ENCODE measurements around the gene DGCR2.
"Not testable (repeated sequence)": the region's sequence is repeated elsewhere in the genome, so short reads cannot be mapped to it uniquely, and the experiment has no call there.

The DGCR2 gene

GRCh38 chr22:18994701-18995326, 127.4 kb downstream of the DGCR2 start:
- DNase-seq: no peak

GRCh38 chr22:18994056-18994455, 128.2 kb downstream of the DGCR2 start:
- no peak for DNase-seq

GRCh38 chr22:18992543-18993198, 129.5 kb downstream of the DGCR2 start:
- no peak for DNase-seq

- DNase-seq: no peak
These were observed 130.3 kb downstream of the DGCR2 start for GRCh38 chr22:18991821-18992442.

- no peak for DNase-seq
These were observed 131.1 kb downstream of the DGCR2 start for GRCh38 chr22:18991138-18991432.

GRCh38 chr22:18990355-18991137, 131.7 kb downstream of the DGCR2 start:
- DNase-seq: no peak

- DNase-seq: no peak
These were observed 133.3 kb downstream of the DGCR2 start for GRCh38 chr22:18988958-18989357.

GRCh38 chr22:18987765-18988164, 134.4 kb downstream of the DGCR2 start:
- DNase-seq: no peak

- DNase-seq: not testable (repeated sequence)
These were observed 135.1 kb downstream of the DGCR2 start for GRCh38 chr22:18987114-18987513.

All from MV-4-11 (cell line).